ENCODE measurements around the gene SLF1. TPM values are rescaled to one million over a fixed set of nuclear protein-coding genes. Genes with fewer than 3 reads are reported as not detected.

Gene SLF1
- total and polyA plus RNA-seq, 9 of the 15 experiments (the other 6 are each of a cell fraction or from before 2014, with no cell fraction given) = 9.8 to 31.1 (median 16.3) TPM

- H3K9ac ChIP-seq (ENCODE audit: insufficient read depth in 1 of 2, low read depth in 2 of 2, low read length in 2 of 2) = no peak overlapping the region
- intact Hi-C loops (cut with micrococcal nuclease) (no loop called here), in situ Hi-C loops (cut with MboI) (loop anchor here (25.0 kb wide), 1 partner anchor 1144 kb away; the partner anchor contains the start of genes NR2F1 and NR2F1-AS1)
- no peak overlapping the region for H3K4me2 ChIP-seq (ENCODE audit: insufficient read depth, low read length)
- H3K27ac ChIP-seq (ENCODE audit: extremely low read depth, low read depth, low read length) = no peak overlapping the region
- ATAC-seq = no peak
- ChIA-PET CTCF (ENCODE audit: low intra/inter-chr PET ratio) (no interaction called here), POLR2A (no interaction called here)
- FAIRE-seq = no peak
- H3K79me2 ChIP-seq (ENCODE audit: control insufficient read depth, insufficient read depth, low read length) = no peaks in the 10 kb centered on the region
- H4K20me1 ChIP-seq (replicated peaks; ENCODE audit: control insufficient read depth, insufficient read depth, low read length) = no peaks in the 10 kb centered on the region
- 0% methylated on average over 1 of the region's 1 CpG for WGBS (ENCODE audit: insufficient coverage, low coverage, missing lambda C conversion rate)
- no peaks in the 10 kb centered on the region for H3K27me3 ChIP-seq (ENCODE audit: control insufficient read depth in 2 of 2, insufficient read depth in 2 of 2, low read length in 2 of 2)
- DNase-seq (ENCODE audit: extremely low read depth in 1 of 4, low spot score in 3 of 4) = no peak
- BruUV-seq (replicated peaks) = no TSS peak
- H2AFZ ChIP-seq (ENCODE audit: low read depth, low read length) = no peak overlapping the region
- H3K9me1 ChIP-seq (ENCODE audit: control insufficient read depth, insufficient read depth, low read length) = no peaks in the 10 kb centered on the region
- H3K9me3 ChIP-seq (replicated peaks; ENCODE audit: control insufficient read depth, insufficient read depth, low read depth, low read length) = no peaks in the 10 kb centered on the region
- H3K36me3 ChIP-seq (ENCODE audit: control insufficient read depth, insufficient read depth, low read length) = no peaks in the 10 kb centered on the region
- no peaks in the 10 kb centered on the region for H3K4me1 ChIP-seq (replicated peaks in 1 of 2; ENCODE audit: control insufficient read depth in 2 of 2, insufficient read depth in 2 of 2, low read length in 2 of 2)
- H3K4me3 ChIP-seq = no peak overlapping the region
- TF ChIP-seq ZNF324 (CRISPR knock-in tag; IDR thresholded peaks at IDR 0.05) = no peak
- TF ChIP-seq ZNF740 (CRISPR knock-in tag; IDR thresholded peaks at IDR 0.05) = no peak
- TF ChIP-seq ZNF740 (tag; IDR thresholded peaks at IDR 0.05) = no peak
- no peak for TF ChIP-seq CUX1 (CRISPR knock-in tag; IDR thresholded peaks at IDR 0.05)
- no peak for TF ChIP-seq ZNF395 (CRISPR knock-in tag; IDR thresholded peaks at IDR 0.05)
- TF ChIP-seq ILK (tag; IDR thresholded peaks at IDR 0.05; ENCODE audit: borderline replicate concordance, low read depth) = no peak
- TF ChIP-seq SLC30A9 (CRISPR knock-in tag; IDR thresholded peaks at IDR 0.05) = no peak
- TF ChIP-seq ZBTB7A (IDR thresholded peaks at IDR 0.05; ENCODE audit: borderline replicate concordance, control insufficient read depth, low read depth, low read length) = no peak
- no peak for TF ChIP-seq OTX1 (CRISPR knock-in tag; IDR thresholded peaks at IDR 0.05)
- TF ChIP-seq NR1H2 (CRISPR knock-in tag; IDR thresholded peaks at IDR 0.05) = no peak
- no peak for TF ChIP-seq BDP1 (IDR thresholded peaks at IDR 0.05; ENCODE audit: insufficient read depth, insufficient read length)
These were observed 113.0 kb downstream of the SLF1 start for GRCh38 chr5:94731471-94731870.

Measured in K562 (cell line).